HG02943 (cell line): ENCODE measurements around the gene USP9X.
"Not testable (repeated sequence)": the region's sequence is repeated elsewhere in the genome, so short reads cannot be mapped to it uniquely, and the experiment has no call there.

Experiments
- ATAC-seq: cut with Tn5 transposase; IDR thresholded peaks from one replicate; pipeline ENCODE4 v1.9.1; 2021; ENCODE audit warnings: mild to moderate bottlenecking, low read depth, moderate library complexity; ENCODE audit not compliant: unreplicated experiment

Gene USP9X

DNA sequence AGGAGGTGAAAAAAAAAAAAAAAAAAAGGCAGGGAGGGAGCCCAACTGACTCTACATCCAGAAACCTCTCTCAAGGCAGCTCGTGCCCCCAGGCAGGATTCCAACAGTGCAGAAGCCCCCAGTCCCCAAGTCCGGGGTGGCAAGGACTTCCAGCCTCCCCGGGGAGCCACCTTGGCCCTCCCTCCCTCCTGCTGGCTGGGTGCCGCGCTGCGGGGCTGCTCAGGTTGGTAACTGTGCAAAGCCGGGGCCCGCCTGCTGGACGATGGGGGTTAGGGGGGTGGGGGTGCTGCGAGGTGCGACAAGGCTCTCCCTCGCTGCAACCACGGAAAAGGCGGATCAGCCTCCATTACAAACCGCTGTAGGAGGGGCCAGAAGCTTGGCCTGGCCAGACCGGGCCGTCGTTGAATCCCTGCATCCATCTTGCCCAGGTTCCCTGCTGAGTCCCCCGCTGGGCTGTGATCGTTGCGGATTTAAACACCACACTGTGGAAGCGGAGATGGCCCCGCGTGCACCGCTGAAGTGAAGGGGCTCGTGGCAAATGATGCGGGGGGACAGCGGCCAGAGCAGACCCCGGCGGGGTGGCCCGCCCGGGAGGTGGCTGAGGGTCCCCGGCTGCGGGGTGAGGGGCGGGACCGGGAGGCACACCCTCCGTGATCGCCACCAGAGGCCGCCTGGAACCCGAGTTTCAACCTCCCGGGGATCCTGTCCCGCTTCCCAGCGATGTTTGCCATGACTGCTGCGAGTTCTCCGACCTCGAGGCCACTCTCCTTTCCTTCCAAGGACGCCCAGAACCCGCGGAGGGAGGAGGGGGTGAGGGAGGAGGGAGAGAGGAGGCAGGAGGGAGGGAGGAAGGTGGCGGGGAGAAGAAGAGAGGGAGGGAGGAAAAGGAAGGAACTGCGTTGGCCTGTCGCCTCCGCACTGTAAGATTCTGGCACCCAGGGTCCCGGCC lies 190.7 kb downstream of the USP9X start:
- ATAC-seq: no peak

DNA sequence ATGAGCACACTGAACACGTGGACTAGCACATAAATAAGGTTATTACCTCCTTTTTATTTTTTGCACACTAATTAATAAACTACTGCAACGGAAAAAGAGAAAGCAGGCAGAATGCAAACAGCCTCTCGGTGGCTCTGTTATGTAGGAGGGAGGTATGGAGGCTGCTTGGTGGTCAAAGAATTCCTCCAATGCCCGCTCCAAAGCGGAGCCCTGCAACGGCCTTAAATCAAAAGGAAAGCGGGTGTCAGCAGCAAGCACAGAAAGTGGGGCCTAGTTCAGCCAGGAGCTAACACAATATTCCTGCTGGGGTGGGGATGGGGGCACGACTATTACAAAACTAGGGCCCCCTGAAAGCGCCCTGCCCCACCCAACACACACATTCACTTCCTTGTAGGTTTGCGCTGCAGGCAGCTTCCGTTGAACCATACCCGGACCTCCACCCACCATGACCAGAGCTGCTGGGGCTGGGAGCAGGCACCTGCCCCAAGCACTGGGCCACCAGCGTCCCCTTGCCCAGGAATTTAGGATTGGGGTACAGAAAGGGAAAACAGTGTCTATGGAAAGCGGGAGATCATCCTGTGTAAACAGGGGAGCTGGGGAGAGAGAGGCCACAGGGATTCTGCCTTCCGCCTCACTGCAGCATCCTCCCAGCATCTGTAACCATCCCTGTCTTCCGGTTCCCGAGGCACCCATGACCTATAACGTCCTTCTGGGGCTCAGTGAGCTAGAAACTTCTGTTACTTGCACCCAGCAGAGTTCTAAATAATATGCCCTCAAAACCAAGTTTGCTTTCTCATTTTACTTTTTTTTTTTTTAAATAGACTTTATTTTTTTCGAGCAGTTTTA lies 191.6 kb downstream of the USP9X start:
- no peak for ATAC-seq

DNA sequence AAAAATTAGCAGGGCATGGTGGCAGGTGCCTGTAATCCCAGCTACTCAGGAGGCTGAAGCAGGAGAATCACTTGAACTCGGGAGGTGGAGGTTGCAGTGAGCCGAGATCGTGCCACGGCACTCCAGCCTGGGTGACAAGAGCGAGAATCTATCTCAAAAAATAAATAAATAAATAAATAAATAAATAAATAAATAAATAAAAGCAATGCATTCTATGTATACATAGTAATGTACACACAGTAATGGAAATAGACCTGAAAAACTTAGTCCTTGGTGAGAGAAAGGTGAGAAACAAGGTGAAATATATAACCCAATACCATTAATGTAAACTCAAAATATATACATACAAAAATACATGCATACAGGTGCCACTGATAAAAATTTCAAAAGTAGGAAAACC lies 197.1 kb downstream of the USP9X start:
- not testable (repeated sequence) for ATAC-seq

DNA sequence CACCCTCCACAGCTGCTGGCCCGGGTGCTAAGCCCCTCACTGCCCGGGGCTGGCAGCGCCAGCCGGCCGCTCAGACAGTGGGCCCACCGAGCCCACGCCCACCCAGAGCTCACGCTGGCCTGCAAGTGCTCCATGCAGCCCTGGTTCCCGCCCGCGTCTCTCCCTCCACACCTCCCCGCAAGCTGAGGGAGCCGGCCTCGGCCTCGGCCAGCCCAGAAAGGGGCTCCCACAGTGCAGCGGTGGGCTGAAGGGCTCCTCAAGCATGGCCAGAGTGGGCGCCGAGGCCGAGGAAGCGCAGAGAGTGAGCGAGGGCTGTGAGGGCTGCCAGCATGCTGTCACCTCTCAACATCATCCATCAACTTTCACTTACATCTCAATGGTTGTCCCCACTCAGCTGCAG lies 200.7 kb downstream of the USP9X start:
- ATAC-seq: not testable (repeated sequence)
